ENCODE data around the gene FTO.
A peak's percentile ranks its signal among the peaks of the same experiment; 100 is the strongest.
"Not testable (repeated sequence)": the region's sequence is repeated elsewhere in the genome, so short reads cannot be mapped to it uniquely, and the experiment has no call there.

Gene FTO

DNA sequence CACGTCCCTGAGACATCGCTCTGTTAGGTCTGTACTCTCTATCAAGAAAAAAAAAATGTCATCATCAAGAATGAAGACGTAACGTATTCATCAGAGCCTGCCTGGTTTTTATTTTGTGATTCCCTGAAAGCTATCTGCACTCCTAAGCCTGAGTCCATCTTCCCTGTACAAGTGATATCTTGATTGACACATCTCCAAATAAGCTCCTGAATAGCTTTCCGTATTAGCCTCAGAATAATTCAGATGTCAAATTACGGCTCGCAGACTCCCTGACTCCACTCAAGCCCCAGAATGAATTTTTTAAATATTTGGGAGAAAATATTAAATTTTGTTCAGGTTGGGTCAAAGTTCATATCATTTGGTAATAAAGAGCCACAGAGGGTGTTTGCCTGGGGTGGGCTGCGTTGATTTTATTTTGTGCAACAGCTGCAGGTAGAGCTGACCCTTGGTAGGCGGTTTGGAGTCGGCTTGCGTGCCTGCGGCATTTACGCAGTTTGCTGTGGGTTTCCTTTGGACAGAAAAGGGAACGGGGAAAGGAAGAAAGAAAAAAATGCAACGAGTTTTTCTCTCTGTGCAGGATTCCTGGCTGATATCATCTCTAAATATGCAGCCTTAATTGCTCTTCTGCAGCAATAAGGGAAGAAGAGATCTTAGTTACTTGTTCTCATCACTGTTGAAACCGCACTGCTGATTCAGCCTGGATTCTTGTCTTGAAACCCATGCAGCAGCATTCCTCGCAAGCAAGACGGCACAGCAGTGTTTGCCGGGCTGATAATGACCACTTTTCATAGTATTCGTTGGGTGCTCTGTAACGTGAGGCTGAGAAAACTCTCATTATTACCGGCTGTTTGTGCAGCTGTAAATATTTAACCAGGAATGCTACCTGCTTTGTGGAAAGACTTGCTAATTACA lies 467.9 kb downstream of the FTO start:
- DNase-seq: peak; percentile 50

DNA sequence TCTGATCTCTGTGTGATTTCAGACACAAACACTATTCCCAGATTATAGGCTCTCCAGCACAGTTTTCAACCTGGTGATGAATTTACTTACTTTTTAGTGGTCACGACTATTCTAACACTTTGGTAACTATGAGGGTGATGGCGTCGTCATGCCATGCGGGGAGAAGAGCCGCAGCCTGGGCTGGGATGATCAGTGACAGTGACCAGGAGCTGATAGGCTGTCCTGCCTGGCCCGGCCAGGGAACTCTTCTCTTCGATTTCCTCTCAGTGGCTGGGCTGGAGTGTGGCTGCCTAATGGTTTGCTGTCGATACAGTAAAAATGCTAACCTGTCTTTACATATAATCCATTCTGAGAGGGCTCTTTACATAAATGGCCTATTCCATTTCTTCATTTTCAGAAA lies 469.5 kb downstream of the FTO start:
- DNase-seq: no peak

- DNase-seq: no peak
Observed at GRCh38 chr16:54174201-54174600, 470.2 kb downstream of the FTO start.

GRCh38 chr16:54174750-54175149 lies 470.8 kb downstream of the FTO start:
- DNase-seq: no peak

DNA sequence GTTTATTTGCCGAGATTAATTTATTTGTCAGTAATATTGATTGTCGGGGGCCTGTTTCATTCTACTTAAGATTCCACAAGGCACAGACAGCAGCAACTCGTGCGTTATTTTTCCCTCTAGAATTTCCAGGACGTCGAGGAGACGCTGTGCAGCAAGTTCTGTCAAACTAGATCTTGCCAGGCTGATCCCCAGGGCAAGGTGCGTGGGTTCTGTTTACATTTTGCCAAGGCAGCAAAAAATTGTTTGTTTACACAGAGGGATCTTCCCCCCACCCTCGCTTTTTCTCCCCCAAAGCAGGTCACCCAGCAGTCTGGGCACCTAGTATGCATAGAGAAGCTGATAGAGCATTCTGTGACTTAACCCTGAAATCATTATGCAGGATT lies 471.2 kb downstream of the FTO start:
- no peak for DNase-seq

DNA sequence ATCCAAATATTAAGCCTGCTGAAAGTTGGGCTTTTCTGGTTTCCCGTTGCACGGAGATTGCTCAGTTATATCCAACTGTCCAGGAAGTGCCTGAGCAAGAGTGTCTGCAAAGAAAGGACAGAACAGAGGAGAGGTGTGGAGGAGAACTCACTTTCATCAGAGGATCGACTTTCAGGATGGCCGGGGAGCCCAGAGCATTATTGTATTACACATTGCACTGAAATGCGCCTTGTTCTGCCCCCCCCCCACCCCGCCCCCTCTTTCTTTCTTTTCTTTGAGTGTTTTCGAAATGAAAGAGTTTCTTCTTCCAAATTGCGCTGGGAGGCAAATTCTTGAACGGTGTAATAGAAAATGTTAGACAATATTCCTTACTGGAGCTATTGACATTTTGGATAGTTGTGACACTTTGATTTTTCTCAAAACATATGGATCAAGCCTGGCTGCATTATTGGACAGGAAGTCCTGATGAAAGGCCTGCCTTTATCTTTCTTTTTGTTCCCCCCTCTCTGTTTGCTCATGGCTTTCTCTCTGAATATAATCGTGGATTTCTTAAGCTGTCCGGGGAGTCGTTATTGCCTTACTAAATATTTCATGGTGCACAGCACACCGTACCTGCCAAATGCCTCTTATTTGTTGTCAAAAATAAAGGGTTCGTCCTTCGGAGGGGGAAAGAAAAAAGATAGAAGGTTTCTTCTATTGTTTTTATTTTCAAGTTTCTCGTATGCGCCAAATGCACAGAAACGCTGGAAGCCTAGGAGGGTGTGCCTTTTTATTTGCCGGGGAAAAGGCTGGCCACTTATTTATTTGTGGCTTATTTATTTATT lies 471.8 kb downstream of the FTO start:
- DNase-seq: peak; percentile 6

DNA sequence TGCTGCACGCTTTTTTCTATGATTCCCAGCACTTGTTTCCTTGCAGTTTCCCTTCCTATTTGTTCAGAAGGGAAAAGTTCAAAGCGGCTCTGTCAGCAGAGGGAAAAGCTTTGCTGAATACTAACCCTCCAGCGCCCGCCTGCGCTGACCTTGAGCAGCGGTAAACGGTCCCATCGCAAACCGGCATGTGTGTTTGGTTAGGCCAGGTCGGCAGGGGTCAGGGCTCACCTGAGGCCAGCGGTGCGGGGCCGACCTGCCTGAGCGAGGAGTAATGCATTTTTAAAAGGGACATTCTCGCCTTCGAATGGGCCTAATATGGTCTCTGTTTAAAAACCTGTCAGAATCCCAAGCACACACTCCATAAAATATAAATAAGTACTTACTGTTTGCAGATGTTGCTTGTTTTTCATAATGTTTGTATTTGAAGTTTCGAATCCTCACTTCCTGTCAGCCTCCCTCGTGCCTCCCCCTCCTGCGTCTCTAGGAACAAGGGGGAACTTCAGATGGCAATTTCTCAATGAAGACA lies 472.5 kb downstream of the FTO start:
- DNase-seq: no peak

DNA sequence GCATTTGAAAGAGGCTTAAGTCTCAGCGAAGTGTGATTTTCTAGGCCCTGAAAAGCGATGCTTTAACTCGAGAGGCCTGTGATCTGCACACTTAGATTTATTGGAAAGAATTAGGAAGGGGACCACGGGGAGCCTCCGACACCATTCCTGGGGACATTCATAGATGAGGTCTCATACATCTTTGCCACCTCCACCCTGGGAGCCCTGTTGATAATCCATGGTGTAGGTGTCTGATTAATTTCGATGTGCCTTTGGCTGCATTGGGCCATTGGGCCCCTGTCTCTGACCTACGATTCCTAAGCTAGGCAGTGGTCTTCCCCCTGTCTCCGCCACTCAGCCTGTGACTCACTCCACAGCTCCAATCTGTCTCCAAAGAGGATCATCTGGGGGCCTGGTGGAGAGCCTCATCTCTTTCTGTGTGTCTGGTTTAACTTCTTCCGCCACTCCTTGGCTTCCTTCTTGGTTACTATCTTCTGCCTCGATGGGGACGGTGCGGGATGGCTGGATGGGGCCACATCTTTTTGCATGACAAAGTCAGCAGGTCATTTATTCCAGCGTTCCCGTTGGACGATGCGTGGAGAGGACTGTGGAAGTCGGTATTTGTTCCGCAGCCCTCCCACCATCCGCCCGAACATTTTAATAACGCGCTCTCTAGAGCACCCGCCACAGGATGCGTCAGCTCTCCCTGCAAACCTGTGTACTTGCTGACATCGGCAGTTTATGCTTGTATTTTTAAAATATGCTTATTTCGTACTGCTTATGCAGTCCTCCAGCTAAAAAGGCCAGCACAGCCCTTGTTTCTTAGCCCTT lies 473.3 kb downstream of the FTO start:
- no peak for DNase-seq

GRCh38 chr16:54177862-54178477 lies 474.0 kb downstream of the FTO start:
- no peak for DNase-seq

DNA sequence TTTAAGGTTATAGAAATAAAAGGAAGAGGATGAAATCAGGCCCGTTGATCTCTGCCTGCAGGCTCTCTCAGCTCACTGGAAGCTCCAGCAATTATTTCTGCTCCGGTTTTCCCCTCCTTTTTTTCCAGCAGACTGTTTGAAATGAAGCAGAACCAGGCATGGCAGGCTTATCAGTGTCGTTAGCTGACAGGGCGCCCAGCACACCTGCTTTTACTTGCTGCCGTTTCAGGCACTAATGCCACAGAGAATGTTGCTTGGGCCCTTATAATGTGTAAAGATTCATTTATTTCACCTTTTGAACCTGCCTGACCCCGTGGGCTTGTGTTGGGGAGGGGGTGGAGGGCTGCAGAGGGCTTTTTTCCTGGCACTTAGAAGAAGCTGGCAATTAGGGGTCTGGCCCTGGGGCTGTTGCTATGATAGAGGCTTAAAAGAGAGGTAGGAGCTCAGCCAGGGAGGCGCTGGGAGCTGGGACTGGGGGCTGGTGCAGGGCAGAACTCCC lies 474.6 kb downstream of the FTO start:
- no peak for DNase-seq

DNA sequence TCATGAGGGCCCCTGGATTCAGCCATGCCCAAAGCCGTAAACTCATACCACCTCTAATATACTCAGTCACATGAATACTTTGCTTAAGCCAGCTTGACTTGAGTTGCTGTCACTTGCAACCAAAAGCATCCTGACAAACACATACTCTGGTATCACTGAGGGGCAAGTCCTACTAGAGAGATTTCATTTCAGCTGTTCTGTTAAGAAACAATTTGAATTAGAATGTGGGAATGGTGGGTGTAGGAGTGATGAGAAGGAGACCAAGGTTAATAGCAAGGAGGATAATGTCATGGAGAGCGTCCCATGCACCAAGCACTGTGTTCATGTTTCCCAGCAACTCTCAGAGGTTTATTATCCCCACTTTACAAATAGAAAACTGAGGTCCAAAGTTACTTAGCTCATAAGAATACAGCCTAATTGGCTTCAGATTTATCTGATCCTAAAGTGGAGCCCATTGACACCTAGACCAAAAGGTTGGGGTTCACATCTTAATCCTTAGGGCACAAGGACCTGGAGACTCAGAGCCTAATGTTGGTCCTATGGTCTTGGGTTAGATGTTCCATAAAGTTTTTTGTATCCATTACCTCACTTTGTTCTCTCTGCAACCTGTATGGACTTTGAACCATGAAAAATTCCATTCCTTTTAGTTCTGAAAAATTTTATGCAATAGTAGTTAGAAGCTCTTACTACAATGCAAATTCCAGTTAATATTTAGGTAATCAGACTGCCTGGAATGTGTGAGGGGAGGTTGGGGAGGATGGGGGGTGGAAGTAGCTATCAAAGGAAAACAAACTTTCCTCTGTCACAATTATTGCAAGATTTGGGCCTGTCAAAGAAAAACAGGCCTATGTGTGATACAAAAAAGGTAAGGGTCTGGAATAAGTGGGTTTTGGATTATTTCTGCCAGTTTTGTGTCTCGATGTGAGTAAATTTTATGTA lies 476.7 kb downstream of the FTO start:
- no peak for DNase-seq

GRCh38 chr16:54181683-54182329 lies 477.9 kb downstream of the FTO start:
- not testable (repeated sequence) for DNase-seq

- DNase-seq: no peak
Observed at GRCh38 chr16:54185045-54185444, 481.1 kb downstream of the FTO start.

GRCh38 chr16:54191163-54191562 lies 487.2 kb downstream of the FTO start:
- no peak for DNase-seq

DNA sequence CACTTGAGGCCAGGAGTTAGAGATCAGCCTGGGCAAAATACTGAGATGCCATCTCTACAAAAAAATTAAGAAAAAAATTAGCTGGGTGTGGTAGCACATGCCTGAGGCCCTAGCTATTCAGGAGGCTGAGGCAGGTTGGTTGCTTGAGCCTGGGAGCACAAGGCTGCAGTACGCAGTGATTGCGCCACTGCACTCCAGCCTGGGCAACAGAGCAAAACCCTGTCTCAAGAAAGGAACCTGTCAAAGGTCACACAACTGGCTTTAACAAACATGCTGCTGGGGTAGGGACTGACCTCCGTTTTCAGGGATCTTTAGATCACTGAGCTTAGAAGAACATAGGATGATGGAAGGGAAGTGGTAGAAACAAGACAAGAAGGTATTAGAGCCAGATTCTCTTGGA lies 487.6 kb downstream of the FTO start:
- DNase-seq: no peak

DNA sequence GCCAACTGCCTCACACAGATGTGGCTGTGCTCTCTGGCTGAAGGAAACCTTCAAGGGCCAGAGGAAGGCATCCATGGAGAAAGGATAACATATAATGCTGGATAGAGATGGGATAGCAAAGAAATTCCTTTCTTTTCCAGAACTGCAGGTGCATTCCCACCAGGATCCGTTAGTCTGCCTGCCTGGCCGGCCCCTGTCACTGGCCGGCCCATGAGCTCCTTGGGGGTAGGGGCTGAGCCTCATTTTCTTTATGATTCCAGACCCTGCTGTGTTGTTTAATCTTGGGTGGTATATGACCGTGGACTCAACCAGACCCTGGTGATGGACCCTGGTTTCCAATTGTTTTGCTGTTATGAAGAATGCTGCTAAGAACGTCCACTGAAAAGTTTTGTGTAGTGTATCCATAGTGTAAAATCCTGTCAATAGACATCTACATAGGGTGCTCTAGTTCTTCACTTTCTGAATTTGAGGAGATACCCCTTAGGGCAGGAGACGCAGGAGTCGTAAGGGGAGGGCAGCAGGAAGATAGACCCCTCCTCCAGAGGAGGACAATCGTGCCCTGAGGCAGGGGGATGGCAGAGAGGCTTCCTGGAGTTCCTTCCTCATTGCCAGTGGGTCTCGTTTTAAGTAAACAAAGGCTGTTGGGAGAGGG lies 489.2 kb downstream of the FTO start:
- DNase-seq: no peak

- DNase-seq: peak; percentile 75
Observed at GRCh38 chr16:54193665-54194333, 489.8 kb downstream of the FTO start.

DNA sequence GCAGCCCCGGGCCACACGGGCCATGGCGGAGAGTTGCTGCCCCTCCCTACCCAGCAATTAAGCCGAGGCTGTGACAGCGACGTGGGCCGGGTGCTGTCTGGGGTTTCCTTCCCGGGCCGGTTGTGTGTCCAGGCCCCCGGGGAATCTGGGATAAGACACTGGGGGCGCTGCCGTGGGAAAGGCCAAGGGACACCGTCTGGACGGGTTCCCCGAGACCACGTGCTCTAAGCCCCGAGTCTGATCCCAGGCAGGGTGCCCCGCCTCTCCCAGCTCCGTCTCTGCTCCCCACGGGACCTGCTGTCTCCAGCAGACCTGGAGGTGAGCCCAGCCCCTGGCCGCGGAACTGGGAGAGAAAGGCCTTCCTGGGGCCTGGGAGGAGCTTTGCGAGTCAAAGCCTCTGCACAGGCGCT lies 490.4 kb downstream of the FTO start:
- DNase-seq: no peak

DNA sequence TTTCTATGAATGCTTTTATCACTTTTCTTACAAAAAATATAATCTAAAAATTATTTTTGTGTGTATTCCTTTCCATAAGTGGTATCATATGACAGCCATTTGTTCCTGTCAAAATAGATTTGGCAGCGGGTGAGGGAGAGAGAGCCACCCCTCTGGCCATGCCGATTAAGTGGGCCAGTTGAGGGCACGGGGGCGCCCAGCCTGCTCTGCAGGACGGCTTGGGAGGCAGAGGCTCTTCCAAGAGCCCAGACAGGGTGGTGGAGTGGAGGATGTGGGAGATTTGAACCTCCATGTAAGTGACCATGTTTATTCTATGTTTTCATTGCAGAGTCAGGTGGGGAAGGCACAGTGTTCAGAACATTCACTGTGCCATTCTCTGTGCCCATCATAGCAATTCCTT lies 493.8 kb downstream of the FTO start:
- no peak for DNase-seq
